ENCODE data around the gene GABBR1.
A peak's percentile ranks its signal among the peaks of the same experiment; 100 is the strongest.

Gene GABBR1

DNA sequence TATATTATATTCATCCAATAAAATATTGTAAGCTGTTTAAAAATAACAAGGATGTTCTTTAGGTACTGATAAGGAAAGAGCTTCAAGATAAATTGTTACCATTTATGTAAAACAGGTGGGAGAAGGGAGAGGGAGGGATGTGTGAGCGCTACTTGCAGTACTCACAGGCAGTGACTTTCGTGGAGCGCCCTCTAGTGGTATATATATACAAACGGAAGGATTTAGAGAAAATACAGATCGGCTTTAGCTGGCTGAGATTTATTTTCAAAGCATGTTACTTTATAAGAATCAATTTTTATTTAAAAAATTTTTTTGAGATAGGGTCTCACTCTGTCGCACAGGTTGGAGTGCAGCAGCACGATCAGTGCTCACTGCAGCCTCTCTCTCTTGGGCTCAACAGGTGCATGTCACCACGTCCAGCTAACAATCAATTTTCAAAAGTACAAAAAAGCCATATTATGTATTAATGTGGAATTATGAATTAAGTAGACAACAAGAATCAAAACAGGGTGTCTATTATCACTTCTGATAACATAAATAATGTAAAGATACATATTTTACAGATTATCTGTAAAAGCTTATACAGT, 20.6 kb upstream of the GABBR1 start:
- peak; percentile 20 to 29 for DNase-seq (ENCODE audit: low read depth in 2 of 2)

DNA sequence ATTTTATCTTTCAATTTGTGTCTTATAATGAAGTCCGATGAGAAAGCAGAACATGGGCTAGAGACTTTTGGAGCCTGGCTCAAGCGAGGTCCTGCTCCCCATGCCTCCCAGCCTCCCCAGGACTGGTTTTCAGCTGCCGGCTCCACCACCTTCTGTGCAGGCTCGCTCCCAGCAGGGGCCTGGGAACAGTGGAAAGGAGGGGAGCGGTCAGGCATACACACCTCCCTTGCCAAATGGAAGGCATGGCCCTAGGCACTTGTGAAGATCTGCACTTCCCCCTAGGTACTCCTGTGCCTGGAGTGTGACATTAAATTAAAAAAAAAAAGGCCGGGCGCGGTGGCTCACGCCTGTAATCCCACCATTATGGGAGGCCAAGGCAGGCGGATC, 19.2 kb upstream of the GABBR1 start:
- DNase-seq (ENCODE audit: low read depth in 2 of 2), result no peak

DNA sequence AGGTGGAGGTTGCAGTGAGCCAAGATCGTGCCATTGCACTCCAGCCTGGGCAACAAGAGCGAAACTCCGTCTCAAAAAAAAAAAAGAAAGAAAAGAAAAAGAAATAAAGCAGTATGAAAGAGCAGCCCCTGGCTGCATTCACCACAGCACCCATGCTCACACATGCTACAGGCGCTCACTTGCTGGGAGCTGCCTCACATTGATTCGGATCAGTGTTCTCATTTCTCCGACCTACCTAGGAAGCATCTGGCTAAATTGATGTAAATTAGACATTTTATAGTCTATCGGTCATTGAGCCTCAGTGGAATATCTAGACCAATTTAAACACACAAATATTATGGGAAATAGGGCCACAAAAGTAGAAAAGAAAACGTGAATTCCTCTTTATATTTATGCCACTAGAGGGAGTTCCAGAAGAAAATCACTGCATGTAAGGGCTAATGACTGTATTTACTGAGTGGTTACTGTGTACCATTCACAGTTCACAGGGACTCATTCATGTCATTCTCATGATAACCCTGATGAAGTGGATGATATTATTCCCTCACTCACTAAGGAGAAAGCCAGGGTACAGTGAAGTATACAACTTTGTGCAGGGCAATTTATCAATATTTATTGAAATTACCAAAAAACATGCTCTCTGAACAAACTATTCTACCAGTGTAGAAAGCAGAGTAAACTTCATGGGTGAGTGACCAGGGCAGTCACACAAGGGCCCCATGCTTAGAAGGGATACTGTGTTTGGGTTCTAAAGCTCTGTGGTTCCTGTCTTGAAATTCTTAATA, 18.6 kb upstream of the GABBR1 start:
- DNase-seq (ENCODE audit: low read depth in 2 of 2), result peak in 1 of 2 experiments; percentile 9

DNA sequence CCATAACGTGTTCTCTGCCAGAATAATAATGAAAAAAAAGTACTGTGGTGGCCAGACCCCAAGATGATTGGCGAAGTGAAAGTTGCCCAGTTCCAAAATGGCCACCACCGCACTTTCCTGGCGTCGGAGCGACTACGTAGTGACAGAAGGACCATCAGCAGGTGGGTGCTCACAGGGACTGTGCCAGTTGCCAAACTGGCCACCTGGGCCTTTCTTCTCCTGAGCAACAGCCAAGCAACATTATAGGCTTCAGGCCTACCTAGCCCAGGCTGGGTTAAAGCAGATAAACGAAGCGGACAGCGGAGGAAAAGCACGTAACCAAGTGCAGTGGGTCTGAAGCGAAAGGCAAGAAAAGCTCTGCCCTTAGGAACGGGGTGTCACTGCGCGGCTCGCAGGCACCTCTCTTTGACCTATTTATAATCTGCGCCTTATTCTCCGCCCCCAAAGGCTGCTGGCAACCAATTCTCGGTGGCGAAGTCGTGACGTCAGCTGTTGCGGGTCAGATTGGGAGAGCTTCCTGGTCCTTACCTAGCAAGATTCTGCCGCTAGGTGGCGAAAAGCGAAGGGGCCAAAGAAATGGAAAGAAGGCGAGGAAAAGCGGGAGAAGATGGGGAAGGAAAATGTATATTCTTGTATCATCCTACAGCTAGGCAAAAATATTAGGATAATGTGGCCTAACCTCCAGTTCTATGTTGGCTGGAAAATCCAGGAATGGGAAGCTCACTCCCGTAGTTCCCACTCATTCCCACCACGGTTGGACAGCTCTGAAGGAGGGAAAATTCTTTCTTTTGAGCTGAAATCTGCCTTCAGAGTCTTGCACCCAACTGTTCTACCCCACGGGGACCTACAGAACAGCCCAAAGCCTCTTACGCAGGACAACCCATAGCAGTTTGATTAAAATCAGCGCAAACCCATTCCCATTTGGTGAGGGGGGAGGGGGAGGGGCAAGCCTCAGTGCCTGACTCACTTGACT, 17.0 kb upstream of the GABBR1 start:
- peak; percentile 92 for DNase-seq (ENCODE audit: low read depth in 2 of 2)

DNA sequence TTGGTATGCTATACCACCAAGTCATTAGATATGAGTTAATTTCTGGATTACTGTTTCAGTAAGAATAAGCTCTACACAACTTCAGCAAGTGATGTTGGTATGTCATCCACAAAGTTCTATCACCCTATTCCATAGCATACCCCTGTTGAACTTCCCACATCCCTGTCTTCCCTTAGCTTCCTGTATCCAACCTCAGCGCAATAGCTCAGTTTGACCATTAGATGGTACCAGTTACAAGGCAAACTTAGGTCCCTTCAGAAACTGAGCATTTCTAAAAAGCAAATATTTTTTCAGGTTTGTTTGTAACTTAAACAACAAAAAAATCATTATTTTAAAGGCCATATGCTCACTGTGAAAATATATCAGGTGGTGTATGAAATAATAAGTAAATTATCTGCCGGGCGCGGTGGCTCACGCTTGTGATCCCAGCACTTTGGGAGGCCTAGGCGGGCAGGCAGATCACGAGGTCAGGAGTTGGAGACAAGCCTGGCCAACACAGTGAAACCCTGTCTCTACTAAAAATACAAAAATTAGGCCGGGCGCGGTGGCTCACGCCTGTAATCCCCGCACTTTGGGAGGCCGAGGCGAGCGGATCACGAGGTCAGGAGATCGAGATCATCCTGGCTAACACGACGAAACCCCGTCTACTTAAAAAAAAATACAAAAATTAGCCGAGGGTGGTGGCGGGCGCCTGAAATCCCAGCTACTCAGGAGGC, 15.1 kb upstream of the GABBR1 start:
- peak in 1 of 2 experiments; percentile 9 for DNase-seq (ENCODE audit: low read depth in 2 of 2)

DNA sequence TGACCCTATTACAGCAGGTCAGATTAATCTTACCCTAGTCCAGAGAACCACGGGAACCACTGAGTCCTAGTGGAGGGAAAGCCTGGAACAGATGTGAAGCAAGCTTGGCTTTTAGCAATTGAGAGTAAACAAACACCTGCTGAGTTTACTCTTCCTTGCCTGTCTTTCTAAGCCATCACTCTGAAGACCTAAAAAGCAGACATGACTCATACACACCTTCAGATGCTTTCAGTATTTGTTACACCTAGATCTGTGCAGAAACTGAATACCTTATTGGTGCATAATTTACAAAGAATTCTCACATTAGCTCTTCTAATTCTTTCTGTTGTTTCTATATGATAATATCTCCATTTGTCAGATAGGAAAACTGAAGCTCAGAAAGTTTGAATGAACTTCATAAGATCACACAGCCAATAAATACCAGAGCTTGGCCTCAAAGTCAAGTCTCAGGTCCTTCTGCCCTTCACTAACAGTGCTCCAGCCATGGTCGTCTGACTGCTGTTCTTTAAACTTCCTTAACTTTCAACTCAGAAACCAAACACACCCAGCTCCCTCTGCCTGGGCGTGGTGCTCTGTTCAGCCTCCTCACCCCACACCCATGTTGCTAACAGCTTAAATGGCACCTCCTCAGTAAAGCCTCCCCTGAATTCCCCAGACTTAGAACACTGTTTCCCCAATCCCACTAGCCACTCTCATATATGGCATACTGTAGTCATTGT, 8.6 kb upstream of the GABBR1 start:
- no peak for DNase-seq (ENCODE audit: low read depth in 2 of 2)

DNA sequence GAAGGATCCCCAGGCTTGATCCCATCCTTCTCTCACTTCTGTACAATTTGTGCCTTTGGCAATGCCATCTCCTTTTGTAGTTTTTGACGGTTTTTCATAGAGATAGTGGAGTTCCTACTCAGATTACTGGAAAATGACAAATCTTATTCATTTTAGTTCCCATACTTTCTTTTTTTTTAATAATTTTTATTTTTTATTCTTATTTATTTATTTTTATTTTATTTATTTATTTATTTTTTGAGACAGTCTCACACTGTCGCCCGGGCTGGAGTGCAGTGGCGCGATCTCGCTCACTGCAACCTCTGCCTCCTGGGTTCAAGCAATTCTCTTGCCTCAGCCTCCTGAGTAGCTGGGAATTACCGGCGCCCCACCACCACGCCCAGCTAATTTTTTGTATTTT, 4.3 kb upstream of the GABBR1 start:
- DNase-seq (ENCODE audit: low read depth in 2 of 2), result no peak

DNA sequence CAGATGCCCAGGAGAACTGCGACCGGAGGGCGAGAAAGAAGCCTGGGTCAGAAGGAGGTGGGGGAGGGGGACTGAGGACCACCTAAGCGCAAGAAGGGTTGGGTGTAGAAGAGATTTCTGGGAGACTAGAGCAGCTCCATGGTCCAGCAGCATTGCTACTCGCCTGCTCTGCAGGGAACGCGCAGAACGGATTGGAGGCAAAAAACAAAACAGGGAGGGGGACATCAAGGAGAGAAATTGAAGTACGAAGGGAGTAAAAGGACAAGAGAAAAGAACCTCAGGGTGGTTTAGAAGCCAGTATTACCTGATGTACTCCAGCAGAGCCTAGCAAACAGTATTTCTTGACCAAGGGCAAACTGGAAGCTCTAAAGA, 537 bp upstream of the GABBR1 start:
- no peak for DNase-seq (ENCODE audit: low read depth in 2 of 2)

DNA sequence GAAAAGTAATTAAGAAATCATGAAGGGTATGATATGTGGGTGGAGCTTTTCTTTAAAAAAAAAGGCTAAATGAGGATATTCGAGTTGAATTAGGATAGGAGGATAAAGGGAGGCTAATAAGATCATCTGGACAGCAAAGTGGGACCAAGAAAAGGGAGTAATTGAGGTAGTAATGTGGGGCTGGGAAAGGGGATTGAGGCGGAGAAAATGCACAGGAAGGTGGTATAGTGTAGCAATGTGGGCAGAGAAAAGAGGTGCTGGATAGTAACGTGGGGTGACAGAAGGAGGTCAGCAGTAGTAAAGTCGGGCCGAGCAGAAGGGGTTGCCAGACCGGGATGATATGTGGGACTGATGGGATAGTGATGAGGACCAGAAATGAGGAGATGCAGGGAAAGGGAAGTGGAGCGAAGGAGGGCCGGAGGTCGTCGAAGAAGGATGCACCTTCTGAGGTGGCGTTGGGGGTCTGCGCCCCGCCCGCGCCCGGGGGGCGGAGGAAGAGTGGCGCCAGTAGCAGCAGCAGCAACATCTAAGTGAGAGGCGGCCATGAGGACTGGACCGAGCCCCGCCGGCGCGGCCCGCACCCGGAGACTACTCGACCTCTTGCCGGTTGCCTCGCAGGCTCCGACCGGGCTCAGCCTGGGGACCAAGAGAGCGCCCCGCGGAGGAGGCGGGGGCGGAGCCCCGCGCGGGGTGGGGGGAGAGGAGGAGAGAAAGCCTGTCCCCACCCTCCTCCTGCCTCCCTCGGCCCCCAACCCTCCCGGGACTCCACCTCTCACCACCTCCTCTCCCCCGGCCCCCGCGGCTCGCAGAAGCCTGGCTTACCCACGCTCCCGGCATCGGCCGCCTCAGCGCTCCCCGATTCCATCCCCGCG, 887 bp downstream of the GABBR1 start:
- peak in 1 of 2 experiments; percentile 38 for DNase-seq (ENCODE audit: low read depth in 2 of 2)

DNA sequence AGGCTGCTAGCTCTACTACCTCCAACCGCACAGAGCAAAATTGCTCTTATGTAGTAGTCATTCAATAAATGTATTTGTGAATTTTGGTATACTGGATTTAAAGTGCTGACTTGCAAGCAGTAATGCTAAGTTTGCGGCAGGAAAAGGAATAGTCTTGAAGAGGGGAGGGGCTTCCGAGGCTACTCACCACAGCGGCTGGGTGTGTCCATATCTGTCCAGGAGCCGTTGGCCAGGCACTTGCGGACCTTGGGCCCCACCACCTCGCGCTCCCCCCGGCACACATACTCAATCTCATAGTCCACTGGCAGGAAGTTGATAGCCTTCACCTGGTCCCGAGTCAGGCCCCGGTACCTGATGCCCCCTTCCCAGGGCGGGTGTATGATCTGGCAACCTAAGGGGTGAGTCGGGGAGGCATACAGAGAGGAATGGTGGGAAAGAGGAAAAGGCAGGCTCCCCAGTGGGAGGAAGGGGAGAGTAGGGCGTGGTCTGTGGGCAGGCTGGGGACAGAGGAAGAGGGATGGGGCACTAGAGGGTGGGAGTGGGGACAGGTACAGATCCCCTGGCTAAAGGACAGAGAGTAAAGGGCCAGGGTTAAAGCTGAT, 1.7 kb downstream of the GABBR1 start:
- DNase-seq (ENCODE audit: low read depth in 2 of 2), result no peak

DNA sequence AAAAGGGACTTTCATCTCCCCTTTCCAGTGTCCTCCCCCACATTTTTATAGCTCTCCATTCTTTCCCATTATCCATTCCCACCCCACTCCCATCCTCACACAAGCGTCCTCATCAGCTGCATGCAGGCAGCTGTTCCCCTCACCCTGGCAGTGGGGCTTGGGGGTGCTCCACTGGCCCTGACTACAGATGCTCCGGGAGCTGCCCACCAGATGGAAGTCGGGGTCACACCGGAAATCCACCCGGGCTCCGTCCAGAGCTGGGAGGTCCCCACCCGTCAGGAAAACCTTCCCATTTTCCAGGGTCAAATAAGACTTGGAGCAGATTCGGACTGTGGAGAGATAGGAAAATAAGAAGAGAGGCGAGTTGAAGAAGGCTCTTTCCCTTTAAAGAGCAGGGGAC, 2.7 kb downstream of the GABBR1 start:
- DNase-seq (ENCODE audit: low read depth in 2 of 2), result no peak

DNA sequence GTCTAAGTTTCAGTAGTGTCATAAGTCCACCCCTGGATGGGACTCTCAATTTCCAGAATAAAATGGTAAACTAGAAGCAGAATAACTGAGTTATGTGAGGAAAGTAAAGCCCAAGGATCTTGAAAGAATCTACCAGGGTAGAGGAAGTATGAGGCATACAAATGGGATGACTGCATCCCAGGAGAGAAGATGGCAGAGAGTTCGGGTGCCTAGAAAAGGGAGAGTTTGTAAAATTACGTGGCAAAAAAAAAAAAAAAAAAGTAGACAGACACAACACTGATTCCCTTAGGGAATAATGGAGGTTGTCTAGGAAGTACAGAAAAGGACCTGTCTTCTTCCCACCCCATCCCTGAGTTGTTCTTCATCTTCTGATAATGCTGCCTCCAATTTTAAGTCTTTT, 3.4 kb downstream of the GABBR1 start:
- DNase-seq (ENCODE audit: low read depth in 2 of 2), result no peak

DNA sequence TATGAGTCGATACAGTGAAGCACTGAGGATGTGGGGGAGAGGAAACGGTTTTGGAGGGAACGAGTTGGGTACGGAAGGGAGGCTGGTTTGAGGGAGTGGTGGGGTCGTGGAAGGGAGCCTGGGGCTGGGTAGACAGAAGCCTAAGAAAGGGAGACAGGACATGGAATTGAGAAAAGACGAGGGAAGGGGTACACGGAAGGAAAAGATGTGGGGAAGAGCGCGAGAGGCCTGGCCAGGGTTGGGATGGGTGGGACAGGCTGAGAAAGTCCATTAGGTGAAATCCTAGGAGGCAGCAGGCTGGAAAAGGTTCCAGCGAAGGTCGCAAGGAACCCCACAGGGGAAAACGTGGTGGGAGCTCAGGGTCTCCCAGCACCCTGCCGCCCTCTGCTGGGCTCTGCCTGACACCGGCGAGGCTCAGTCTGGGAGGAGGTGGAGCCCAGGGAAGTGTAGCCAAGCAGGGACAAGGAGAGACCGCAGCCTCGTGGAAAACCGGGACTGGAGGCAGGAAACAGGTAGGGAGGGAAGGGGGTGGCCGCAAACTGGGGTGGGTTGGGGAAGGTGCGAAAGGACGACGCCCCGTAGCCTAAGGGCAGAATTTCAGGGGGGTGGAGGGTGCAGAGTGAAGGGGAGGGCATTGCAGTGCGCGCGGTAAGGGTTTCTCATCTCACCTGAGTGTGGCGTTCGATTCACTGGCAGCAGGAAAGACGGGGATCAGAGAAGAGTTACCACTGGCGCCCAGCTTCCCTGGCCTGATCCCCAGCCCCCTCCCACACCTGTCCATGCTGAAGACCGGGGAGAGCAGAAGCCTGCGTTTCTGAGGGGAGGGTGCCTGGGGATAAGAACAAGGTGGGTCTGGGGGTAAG, 4.3 kb downstream of the GABBR1 start:
- DNase-seq (ENCODE audit: low read depth in 2 of 2), result peak in 1 of 2 experiments; percentile 30

DNA sequence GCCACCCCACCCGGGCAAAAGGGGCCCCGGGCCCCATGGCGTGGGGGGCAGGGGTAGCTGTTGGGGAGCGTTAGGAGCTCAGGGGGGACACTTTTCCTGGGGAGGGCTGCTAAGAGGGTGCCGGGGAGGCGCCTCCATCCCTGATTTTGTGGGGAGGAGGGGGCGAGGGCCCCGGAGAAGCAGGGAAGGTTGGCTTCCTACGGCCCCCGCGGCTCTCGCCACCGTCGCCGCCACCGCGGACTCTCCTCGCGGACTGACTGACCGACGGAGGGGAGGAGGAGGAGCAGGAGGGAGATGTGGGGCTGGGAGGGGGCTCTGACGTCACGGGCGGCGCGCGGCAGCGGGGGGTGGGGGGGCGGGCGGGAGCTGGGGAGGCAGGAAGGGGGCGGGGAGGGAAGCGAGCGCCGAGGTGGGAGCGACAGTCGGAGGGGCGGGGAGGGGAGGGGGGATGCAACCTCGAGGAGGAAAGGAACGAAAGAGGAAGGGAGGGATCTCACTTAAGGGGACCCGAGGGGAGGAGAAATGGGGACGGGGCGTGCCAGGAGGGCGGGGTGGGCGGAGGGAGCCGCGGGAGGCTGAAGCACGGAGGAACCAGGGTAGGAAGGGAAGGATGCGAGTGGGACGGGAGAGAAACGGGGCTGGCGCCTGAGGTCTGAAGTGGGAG, 5.1 kb downstream of the GABBR1 start:
- peak; percentile 80 for DNase-seq (ENCODE audit: low read depth in 2 of 2)

DNA sequence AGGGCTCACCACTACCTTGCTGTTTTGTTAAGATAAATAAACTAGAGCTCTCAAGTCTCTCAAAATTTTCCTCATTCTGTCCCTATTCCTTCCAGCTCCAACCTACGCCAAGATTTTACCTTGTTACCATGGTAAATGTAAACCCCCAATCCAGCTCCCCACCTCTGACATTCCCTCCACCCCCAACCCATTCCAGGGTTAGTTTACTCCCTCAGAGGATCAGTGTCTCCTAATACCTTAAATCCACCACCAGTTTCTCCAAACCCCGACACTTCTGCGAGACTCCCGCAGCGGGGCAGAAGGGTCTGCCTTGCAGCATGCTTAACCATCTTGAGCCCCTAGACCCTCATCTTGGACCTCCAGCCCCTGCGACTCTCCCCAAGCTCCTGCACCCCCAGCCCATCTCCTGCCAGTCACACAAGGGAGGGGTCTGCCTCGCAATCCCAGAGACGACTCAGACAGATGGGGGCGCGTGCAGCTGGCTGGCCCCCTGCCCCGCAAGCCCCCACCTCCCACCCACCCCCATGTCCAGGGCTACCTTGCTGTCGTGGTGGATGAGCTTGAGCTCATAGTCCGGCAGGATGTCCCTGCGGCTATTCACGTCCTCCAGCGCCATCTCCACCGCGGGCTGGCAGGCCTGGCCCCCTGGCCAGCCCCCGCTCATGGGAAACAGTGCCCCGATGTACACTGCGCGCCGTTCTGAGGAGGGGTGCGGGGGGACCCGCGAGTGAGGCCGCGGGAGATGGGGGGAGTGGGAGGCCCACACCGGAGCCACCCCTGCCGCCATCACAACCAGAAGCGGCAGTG, 5.8 kb downstream of the GABBR1 start:
- no peak for DNase-seq (ENCODE audit: low read depth in 2 of 2)

DNA sequence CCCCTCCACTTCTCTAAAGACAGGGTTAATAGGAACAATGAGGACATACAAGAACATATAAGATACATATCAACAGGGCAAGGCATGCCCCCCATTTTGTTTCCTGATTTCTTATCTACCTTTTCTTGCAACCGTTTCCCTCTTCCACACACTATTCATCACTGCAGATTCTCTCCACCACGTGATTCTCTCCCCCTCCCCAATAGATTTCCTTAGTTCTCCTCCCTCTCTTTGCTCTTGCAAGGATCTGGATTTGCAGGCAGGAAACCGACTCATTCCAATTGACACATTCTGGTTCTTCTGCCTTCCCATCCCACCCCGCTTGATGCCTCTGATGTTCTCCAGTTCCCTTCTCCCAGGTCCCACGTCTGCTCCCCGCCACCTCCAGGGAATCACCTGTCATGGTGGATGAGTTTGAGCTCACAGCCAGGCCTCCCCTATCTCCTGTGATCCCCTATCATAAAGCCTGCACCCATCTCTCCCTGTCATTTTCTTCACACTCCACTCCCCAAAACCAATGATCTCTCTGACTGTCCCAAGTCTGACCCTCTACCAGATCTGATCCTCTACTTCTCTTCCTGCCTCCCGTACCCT, 7.5 kb downstream of the GABBR1 start:
- DNase-seq (ENCODE audit: low read depth in 2 of 2), result no peak

DNA sequence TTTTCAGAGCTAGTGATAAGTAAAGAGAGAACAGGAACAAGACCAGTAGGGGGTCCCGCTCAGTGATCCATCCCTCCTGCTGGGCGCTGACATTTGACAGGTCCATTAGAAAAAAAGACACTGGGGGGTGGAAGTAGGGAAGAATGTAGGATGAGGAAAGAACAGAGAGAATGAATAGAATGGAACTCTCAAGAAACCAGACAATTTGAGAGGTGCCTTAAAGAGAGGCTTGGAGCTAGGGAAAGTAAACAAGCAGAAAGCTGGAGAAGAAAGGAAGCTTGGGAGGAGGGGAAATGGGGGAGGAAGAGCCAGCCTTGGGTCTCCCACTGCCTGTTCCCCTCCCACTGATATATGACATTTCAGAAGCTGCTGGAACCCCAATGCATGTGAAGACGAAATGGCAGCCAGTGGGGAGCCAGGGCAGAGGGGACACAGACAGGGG, 8.4 kb downstream of the GABBR1 start:
- no peak for DNase-seq (ENCODE audit: low read depth in 2 of 2)

All from fibroblast of skin of left quadriceps (primary cell).